GM11168 (cell line): ENCODE data around the gene SLC6A11.

ENCODE experiments used
- in situ Hi-C: fragments of 300-500 bp; cut with MboI; formaldehyde crosslinking; loops from one replicate; pipeline ENCODE4 v1.12.0; 2022; ENCODE audit warnings: low sequenced_read_pairs; ENCODE audit not compliant: unreplicated experiment

Gene SLC6A11

GRCh38 chr3:10945683-10946287, 129.8 kb downstream of the SLC6A11 start:
- in situ Hi-C loops: no loop called here

DNA sequence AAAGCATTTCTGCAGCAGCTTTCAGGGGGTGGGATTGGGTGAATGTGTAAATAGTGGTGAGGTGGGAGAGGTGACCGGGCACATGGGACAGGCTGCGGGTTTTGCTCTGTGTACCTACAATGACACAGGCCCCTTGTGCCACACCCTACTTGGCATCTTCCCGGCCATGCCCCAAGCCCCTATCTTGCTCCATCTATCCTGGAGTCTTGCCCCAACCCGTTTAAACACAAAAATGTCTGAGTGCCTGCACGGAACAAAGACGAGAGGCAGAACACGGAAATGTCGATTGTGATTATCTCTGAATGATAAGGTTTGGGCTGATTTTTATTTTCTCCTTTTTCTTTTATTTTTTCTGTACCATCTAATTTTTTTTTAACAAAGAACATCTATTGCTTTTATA, 130.5 kb downstream of the SLC6A11 start:
- in situ Hi-C loops: no loop called here

- in situ Hi-C loops: no loop called here
Measured at GRCh38 chr3:10948326-10948725, 132.3 kb downstream of the SLC6A11 start.

DNA sequence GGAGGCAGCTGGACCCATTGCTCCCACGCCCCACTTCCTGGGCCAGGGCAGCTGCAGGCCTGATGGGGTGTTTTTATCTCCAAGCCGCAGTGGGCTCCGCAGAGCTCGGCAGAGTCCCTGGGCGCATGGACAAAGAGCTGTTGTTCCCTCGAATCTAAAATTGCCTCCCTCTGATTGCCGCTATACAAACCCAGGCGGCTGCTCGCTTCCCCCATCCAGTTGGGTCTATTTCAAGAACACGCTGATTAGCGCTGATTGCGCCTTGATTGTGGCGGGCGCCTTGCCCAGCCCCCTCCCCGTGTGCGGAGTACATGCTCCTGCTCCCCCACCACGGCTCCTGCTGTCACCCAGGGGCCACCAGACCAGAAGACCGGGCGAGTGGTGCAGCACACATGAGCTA, 133.2 kb downstream of the SLC6A11 start:
- in situ Hi-C loops: no loop called here

DNA sequence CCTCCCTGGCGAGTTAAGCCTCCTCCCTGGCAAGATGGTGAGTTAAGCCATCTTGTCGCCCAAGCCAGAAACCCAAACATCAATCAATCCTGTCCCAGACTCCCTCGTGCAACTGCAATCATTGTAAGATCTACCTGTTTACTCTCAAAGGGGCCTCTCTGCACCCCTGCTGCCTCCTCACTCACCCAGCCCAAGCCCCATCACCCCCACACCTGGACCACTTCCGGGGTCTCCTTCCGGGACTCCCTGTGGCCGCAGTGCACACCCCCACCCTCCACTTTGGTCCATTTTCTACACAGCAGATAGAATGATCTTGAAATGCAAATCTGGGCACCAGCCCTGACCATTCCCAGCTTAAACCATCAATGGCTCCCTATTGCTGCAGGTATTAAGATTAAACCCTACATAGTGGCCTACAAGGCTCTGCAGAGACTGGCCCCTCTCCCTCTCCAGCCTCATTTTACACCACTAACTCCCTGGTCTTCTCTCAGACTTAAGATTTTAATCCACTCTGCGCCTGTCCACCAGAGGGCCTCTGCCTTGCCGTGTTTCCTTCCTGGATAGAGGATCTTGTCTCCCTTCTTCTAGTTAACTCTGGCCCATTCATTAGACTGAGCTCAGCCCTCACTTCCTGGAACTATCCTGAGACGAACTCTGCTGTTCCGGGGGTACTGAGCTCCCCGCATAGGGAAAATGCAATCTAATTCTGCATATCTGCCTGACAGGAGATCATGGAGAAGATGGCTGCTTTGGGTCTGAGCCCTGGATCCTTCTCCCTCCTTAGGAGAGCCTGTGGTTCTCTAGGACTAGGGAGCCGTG, 134.7 kb downstream of the SLC6A11 start:
- in situ Hi-C loops: no loop called here

GRCh38 chr3:10951295-10951926, 135.4 kb downstream of the SLC6A11 start:
- in situ Hi-C loops: no loop called here

DNA sequence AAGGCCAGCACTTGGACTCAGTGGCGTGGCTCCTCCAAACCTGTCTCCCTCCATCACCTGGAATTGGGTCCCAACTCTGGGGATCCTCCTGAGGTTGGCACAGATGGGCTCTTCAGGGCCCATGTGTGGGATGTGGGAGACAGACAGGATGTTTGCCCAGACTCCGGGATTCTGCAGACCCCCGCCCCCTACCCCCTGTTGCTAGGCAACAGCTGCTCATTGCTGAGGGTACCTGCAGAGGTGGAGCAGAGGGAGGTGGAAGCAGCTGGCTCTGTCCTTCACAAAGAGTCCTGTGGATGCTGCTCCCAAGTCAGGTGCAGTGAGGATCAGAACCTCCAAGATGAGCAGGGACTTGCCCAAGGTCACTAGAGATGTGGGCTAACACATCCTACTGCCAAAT, 136.5 kb downstream of the SLC6A11 start:
- in situ Hi-C loops: no loop called here

- in situ Hi-C loops: no loop called here
Measured at GRCh38 chr3:10954740-10955139, 138.7 kb downstream of the SLC6A11 start.

DNA sequence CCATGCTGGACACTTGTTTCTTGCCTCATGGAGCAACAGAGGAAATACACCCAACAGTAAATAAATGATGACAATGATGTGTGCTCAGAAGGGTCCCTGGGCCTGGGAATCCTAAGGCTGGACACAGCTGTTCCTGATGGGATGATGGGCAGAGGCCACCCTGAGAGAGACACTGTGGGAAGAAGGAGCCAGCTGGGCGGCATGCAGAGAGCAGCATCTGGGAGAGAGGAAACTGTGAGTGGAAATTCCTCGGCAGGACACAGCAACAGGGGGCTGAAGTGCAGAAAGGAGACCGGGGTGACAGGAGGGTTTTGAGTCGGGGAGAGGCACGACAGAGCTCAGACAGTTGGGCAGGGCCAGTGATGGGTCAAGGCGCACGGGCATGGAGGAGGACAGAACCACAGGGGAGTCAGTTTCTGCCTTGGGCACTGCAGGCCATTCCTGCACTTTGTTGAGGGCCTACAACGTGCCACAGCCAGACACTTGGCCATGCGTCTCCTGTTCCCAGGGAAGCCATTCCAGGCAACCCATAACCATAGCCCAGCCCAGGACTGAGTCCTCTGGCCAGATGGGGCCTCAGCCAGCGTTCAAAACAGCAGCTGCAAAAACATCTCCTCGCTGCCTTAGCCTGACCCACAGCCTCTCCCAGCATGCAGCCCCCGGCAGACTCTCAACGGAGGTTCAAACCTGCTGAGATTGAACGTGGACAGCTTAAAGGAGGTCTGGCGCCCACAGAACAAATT, 139.9 kb downstream of the SLC6A11 start:
- in situ Hi-C loops: no loop called here

- in situ Hi-C loops: no loop called here
Measured at GRCh38 chr3:10956531-10956930, 140.5 kb downstream of the SLC6A11 start.

GRCh38 chr3:10956986-10957385, 141.0 kb downstream of the SLC6A11 start:
- in situ Hi-C loops: no loop called here

DNA sequence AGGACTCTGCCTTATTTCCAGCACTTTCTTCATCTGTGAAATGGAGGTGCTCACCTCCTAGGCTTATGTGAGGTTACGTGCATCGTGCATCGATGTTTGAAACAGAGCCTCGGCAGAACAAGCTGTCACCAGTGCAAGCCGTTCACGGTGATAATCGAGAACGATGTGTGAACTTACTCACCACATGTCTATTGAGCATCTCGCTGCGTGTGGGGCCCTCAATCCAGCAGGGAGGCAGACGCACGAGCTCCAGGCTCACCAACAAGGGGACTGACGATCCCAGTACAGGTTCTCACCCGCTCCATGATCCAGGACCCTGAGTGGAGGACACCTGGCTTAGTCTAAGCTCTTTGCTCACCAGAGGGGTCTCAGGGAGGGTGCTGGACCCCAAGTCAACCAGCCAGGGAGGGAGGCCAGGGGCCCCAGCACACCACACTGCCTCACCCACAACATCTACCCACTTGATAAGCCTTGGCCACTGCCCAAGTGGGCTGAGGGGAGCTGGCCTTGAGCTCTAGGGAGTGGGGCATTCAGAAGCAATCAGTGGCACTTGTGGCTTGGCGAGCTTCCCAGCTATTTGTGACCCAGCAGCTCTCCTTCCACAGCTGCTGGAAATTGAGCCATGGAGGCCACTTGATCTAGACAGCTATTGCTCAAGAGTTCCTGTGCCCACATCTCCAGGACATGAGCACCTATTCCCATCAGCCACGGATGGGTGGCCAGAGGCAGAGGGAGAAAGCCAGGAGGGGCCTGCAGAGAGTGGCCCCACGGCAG, 142.1 kb downstream of the SLC6A11 start:
- in situ Hi-C loops: no loop called here

DNA sequence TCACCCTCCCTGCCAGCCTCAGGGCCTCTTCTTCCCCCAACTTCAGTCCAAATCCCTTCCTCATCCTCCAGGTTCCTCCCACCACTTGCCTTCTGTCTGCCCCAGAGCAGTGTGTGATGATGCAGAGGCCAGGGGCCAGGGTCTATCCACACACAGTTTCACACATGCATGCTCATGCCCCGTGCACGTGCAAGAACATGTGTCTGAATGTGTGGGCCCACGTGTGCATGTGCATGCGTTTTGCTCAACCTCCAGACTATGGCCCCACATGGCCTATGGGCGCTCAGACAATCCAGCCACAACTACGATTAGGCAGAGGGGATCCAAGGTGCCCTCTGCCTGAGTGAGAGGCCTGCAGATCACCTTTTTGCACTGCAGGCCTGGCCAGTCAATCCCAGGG, 144.2 kb downstream of the SLC6A11 start:
- in situ Hi-C loops: no loop called here

DNA sequence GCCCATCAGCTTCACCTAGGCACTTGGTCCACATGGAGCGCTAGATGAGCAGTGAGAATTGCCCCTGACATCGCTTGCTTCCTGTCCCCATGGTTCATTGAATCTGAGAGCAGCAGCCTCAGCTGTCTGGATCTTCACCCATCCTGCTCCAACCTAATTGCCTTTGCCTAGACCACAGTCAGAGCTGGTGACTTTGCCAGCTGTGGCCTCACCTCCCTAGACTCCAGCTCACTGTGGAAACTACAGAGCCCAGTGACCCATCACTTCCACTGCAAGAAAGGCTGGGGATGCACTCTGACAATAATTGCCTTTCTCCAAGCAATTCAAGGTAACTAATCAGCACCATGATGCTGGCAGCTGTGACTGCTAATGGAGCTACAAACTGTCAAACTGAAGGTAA, 145.9 kb downstream of the SLC6A11 start:
- in situ Hi-C loops: no loop called here

DNA sequence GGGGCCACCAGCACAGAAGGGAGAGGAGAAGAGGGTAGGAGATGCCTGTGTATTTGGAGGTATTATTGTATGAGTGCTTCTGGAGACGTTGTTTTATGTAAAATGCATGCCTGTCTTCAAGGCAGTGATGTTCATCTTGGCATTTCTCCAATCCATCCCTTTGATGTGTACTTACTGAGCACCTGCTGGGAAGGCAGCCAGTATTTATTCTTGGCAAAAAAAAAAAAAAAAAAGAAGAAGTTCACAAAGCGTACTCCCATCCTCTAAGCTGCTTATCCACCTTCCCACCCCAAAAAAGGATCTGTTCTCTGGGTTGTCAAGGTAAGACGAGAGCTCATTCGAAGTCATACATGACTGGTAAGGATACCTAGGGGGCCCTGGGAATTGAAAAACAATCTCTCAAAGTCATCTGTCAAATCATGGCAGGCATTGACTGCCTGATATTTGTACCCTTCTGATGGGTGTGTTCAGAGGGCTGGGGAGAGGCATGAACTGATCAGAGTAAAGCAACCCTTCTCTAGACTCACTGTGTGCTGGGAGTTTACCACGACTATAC, 146.5 kb downstream of the SLC6A11 start:
- in situ Hi-C loops: no loop called here

DNA sequence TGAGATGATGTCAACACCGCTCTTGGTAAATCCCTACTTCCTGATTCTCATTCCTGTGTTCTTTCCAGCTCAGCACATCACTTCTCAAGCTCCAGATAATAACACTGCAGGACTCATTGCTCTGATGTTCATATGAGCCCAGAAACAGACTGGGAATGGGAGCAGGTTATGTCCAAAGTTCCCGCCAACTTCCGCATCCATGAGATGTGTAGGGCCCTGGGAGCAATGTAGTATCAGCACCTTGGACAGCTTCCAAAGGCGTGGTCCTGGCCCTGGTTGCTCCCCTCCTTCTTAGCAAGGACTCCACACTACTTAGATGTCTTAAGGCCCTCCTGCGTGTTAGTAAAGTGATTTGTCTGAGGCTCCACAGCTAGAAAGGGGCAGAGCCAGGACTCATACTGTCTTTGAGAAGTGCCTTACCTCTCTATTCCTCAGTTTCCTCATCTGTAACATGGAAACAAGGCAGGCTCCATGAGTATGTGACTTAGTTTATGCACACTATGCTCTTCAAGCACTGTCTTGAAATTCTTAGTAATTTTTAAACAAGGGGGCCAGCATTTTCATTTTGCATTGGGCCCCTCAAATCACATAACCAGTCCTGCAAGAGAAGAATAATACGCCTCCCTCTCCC, 148.6 kb downstream of the SLC6A11 start:
- in situ Hi-C loops: no loop called here

- in situ Hi-C loops: no loop called here
Measured at GRCh38 chr3:10968401-10968800, 152.4 kb downstream of the SLC6A11 start.

DNA sequence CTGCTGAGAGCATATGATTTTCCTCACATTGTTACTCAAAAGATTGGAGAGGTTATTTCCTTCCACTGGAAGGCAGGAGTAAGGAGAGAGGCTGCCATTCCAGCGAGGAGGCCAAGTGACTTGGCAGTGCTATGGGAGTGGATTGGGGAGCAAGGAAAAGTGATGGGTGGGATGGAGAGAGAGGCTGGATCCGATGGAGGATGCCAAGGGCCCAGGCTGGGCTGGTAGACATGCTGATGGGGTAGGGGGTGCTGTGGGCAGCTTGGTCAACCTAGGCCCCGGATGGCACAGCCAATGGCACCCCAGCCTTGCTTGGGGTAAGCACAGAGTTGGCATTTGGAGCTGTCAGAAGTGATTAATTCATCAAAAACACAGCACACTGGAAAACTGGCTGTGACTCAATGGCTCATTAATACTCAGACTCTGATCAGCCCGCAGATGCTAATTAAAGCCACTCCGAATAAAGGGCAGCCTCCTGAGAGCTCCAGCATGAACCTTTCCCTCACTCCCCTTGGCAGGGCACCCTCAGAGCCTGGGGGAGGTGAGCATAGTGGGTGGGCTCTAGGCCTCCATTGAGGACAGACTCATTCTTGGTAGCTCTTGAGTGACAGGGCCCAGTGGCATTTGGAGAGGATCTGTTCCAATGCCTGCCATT, 154.4 kb downstream of the SLC6A11 start:
- in situ Hi-C loops: no loop called here
